HepG2 (cell line): ENCODE measurements around the gene XXYLT1. TPM values are rescaled to one million over a fixed set of nuclear protein-coding genes. Genes with fewer than 3 reads are reported as not detected.
A peak's percentile ranks its signal among the peaks of the same experiment; 100 is the strongest.

ENCODE experiments used
- NCOA2 ChIP-seq: sonication (generic); formaldehyde crosslinking; IDR thresholded peaks from 2 replicates; pipeline ENCODE4 v1.8.0; 2022; ENCODE audit warnings: inconsistent platforms
- polyA plus RNA-seq, 8 experiments: library from polyadenylated mRNA; depleted of rRNA in 3 of 8; stranded (reverse) in 7 of 8; unstranded in 1 of 8; fragments of >200 nt; fragmentation: Illumina TruSeq in 4 of 8; extraction: Trizol in 4 of 8; gene quantifications; 2 replicates each; pipeline versions ENCODE4 v1.2.1 to v1.2.3, GENCODE V29; 2011 to 2016; ENCODE audit warnings: low read depth in 4 of 8, missing spikeins in 1 of 8, mixed read lengths in 1 of 8; ENCODE audit not compliant: insufficient read depth in 1 of 8
- total RNA-seq, 5 experiments: library from RNA; depleted of rRNA; stranded (reverse); fragments of >200 nt; fragmentation: Illumina TruSeq; extraction: Trizol; gene quantifications; 2 replicates each; pipeline ENCODE4 v1.2.3, GENCODE V29; 2016; ENCODE audit warnings: low read depth in 1 of 5
- TF ChIP-seq, protein P1 (sequence below), 2 experiments: fragments of 450-650 bp in 1 of 2; sonication (generic) in 1 of 2; formaldehyde crosslinking in 1 of 2; IDR thresholded peaks; 2 replicates each; pipeline versions ENCODE4 v1.6.1 to v1.8.0; 2016 to 2022; ENCODE audit warnings: antibody characterized with exemption in 1 of 2, mild to moderate bottlenecking in 1 of 2, missing genetic modification reagents in 1 of 2
- TF ChIP-seq, protein P2 (sequence below): sonication (generic); formaldehyde crosslinking; IDR thresholded peaks from 2 replicates; pipeline ENCODE4 v1.5.0; 2020; ENCODE audit warnings: mild to moderate bottlenecking, missing genetic modification reagents, borderline replicate concordance
- TF ChIP-seq, protein P3 (sequence below): sonication (generic); formaldehyde crosslinking; IDR thresholded peaks from 2 replicates; pipeline ENCODE4 v1.4.0; 2020; ENCODE audit warnings: mild to moderate bottlenecking, missing genetic modification reagents, borderline replicate concordance

XXYLT1 gene
- total and polyA plus RNA-seq, 2 of the 13 experiments (the other 11 are each of a cell fraction or from before 2014, with no cell fraction given) = 17.7 to 19.0 TPM

DNA sequence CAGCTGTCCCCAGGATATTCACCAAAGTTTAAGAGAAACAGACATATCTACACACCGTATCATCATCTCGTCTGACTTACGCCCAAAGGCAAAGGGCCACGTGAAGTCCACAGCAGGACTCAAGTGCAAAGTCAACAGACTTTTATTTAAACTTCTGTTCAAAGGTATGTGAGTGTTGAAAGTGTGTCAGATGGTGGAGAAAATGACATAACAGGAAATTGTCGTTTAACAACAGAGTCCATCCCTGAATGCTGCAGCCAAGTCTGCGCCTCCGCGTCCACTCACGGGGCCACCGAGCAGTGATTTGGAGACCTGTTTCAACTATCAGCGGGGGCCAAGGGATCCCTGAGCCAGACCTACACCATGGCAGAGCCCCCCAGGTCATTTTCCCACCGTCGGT, 165.6 kb downstream of the XXYLT1 start (continued):
- TF ChIP-seq, protein P1, sequence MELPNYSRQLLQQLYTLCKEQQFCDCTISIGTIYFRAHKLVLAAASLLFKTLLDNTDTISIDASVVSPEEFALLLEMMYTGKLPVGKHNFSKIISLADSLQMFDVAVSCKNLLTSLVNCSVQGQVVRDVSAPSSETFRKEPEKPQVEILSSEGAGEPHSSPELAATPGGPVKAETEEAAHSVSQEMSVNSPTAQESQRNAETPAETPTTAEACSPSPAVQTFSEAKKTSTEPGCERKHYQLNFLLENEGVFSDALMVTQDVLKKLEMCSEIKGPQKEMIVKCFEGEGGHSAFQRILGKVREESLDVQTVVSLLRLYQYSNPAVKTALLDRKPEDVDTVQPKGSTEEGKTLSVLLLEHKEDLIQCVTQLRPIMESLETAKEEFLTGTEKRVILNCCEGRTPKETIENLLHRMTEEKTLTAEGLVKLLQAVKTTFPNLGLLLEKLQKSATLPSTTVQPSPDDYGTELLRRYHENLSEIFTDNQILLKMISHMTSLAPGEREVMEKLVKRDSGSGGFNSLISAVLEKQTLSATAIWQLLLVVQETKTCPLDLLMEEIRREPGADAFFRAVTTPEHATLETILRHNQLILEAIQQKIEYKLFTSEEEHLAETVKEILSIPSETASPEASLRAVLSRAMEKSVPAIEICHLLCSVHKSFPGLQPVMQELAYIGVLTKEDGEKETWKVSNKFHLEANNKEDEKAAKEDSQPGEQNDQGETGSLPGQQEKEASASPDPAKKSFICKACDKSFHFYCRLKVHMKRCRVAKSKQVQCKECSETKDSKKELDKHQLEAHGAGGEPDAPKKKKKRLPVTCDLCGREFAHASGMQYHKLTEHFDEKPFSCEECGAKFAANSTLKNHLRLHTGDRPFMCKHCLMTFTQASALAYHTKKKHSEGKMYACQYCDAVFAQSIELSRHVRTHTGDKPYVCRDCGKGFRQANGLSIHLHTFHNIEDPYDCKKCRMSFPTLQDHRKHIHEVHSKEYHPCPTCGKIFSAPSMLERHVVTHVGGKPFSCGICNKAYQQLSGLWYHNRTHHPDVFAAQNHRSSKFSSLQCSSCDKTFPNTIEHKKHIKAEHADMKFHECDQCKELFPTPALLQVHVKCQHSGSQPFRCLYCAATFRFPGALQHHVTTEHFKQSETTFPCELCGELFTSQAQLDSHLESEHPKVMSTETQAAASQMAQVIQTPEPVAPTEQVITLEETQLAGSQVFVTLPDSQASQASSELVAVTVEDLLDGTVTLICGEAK (IDR thresholded peaks at IDR 0.05) = no peak
- TF ChIP-seq, protein P1 (CRISPR knock-in tag; IDR thresholded peaks at IDR 0.05) = peak; percentile 87
- TF ChIP-seq, protein P2, sequence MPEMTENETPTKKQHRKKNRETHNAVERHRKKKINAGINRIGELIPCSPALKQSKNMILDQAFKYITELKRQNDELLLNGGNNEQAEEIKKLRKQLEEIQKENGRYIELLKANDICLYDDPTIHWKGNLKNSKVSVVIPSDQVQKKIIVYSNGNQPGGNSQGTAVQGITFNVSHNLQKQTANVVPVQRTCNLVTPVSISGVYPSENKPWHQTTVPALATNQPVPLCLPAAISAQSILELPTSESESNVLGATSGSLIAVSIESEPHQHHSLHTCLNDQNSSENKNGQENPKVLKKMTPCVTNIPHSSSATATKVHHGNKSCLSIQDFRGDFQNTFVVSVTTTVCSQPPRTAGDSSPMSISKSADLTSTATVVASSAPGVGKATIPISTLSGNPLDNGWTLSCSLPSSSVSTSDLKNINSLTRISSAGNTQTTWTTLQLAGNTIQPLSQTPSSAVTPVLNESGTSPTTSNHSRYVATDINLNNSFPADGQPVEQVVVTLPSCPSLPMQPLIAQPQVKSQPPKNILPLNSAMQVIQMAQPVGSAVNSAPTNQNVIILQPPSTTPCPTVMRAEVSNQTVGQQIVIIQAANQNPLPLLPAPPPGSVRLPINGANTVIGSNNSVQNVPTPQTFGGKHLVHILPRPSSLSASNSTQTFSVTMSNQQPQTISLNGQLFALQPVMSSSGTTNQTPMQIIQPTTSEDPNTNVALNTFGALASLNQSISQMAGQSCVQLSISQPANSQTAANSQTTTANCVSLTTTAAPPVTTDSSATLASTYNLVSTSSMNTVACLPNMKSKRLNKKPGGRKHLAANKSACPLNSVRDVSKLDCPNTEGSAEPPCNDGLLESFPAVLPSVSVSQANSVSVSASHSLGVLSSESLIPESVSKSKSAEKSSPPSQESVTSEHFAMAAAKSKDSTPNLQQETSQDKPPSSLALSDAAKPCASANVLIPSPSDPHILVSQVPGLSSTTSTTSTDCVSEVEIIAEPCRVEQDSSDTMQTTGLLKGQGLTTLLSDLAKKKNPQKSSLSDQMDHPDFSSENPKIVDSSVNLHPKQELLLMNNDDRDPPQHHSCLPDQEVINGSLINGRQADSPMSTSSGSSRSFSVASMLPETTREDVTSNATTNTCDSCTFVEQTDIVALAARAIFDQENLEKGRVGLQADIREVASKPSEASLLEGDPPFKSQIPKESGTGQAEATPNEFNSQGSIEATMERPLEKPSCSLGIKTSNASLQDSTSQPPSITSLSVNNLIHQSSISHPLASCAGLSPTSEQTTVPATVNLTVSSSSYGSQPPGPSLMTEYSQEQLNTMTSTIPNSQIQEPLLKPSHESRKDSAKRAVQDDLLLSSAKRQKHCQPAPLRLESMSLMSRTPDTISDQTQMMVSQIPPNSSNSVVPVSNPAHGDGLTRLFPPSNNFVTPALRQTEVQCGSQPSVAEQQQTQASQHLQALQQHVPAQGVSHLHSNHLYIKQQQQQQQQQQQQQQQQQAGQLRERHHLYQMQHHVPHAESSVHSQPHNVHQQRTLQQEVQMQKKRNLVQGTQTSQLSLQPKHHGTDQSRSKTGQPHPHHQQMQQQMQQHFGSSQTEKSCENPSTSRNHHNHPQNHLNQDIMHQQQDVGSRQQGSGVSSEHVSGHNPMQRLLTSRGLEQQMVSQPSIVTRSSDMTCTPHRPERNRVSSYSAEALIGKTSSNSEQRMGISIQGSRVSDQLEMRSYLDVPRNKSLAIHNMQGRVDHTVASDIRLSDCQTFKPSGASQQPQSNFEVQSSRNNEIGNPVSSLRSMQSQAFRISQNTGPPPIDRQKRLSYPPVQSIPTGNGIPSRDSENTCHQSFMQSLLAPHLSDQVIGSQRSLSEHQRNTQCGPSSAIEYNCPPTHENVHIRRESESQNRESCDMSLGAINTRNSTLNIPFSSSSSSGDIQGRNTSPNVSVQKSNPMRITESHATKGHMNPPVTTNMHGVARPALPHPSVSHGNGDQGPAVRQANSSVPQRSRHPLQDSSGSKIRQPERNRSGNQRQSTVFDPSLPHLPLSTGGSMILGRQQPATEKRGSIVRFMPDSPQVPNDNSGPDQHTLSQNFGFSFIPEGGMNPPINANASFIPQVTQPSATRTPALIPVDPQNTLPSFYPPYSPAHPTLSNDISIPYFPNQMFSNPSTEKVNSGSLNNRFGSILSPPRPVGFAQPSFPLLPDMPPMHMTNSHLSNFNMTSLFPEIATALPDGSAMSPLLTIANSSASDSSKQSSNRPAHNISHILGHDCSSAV = no peak
- TF ChIP-seq, protein P3, sequence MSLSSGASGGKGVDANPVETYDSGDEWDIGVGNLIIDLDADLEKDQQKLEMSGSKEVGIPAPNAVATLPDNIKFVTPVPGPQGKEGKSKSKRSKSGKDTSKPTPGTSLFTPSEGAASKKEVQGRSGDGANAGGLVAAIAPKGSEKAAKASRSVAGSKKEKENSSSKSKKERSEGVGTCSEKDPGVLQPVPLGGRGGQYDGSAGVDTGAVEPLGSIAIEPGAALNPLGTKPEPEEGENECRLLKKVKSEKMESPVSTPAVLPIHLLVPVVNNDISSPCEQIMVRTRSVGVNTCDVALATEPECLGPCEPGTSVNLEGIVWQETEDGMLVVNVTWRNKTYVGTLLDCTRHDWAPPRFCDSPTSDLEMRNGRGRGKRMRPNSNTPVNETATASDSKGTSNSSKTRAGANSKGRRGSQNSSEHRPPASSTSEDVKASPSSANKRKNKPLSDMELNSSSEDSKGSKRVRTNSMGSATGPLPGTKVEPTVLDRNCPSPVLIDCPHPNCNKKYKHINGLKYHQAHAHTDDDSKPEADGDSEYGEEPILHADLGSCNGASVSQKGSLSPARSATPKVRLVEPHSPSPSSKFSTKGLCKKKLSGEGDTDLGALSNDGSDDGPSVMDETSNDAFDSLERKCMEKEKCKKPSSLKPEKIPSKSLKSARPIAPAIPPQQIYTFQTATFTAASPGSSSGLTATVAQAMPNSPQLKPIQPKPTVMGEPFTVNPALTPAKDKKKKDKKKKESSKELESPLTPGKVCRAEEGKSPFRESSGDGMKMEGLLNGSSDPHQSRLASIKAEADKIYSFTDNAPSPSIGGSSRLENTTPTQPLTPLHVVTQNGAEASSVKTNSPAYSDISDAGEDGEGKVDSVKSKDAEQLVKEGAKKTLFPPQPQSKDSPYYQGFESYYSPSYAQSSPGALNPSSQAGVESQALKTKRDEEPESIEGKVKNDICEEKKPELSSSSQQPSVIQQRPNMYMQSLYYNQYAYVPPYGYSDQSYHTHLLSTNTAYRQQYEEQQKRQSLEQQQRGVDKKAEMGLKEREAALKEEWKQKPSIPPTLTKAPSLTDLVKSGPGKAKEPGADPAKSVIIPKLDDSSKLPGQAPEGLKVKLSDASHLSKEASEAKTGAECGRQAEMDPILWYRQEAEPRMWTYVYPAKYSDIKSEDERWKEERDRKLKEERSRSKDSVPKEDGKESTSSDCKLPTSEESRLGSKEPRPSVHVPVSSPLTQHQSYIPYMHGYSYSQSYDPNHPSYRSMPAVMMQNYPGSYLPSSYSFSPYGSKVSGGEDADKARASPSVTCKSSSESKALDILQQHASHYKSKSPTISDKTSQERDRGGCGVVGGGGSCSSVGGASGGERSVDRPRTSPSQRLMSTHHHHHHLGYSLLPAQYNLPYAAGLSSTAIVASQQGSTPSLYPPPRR = peak; percentile 96
- peak; percentile 90 for TF ChIP-seq NCOA2 (CRISPR knock-in tag)
